ENCODE results near the gene ARHGEF6.

DNA sequence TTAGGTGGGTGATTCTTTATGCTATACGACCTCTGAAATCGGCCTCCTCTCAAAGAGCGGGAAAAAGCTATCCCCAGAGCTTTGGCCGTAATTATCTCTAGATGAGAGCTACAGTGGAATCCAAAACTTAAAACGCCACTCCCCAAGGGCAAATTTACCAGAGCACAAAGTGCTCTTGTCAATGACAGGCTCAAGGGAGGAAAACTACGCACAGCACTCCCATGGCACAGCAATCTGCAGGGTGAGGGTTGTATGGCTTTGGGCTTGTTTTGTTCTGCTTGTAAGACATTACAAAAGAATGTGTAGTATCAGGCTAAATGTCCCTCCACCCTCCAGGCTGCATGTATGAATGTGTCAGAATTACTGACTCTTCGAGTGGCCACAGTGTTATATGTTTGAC, 44.0 kb downstream of the ARHGEF6 start:
- no peak for TF ChIP-seq FOXA1 (IDR thresholded peaks at IDR 0.05)
- TF ChIP-seq CTCF (IDR thresholded peaks at IDR 0.05; ENCODE audit: low read depth, low read length, missing input control) = no peak
- no peak for TF ChIP-seq EGR1 (IDR thresholded peaks at IDR 0.05; ENCODE audit: low read depth in 2 of 2)
- TF ChIP-seq GABPA (IDR thresholded peaks at IDR 0.05 in 1 of 2, conservative IDR thresholded peaks at IDR 0.05 in 1 of 2) = no peak
- TF ChIP-seq, protein P1, sequence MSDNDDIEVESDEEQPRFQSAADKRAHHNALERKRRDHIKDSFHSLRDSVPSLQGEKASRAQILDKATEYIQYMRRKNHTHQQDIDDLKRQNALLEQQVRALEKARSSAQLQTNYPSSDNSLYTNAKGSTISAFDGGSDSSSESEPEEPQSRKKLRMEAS (IDR thresholded peaks at IDR 0.05) = no peak
- no peak for TF ChIP-seq YY1 (IDR thresholded peaks at IDR 0.05)
- TF ChIP-seq JUND (IDR thresholded peaks at IDR 0.05) = no peak
- TF ChIP-seq REST (IDR thresholded peaks at IDR 0.05) = no peak
- no peak for TF ChIP-seq HNF4A (conservative IDR thresholded peaks at IDR 0.05)
- TF ChIP-seq TAF1 (conservative IDR thresholded peaks at IDR 0.05) = no peak
- TF ChIP-seq ATF3 (IDR thresholded peaks at IDR 0.05) = no peak
- no peak for TF ChIP-seq RAD21 (IDR thresholded peaks at IDR 0.05)
- TF ChIP-seq SP1 (IDR thresholded peaks at IDR 0.05) = no peak

All from liver (tissue), 3 donors.